ENCODE measurements around the gene TSR3.
A peak's percentile ranks its signal among the peaks of the same experiment; 100 is the strongest.
"Not testable (repeated sequence)": the region's sequence is repeated elsewhere in the genome, so short reads cannot be mapped to it uniquely, and the experiment has no call there.

TSR3 gene

GRCh38 chr16:1331712-1332617 lies 19.7 kb downstream of the TSR3 start:
- peak overlapping the region; percentile 9 for H3K4me3 ChIP-seq (ENCODE audit: low read length)
- TF ChIP-seq, protein P1, sequence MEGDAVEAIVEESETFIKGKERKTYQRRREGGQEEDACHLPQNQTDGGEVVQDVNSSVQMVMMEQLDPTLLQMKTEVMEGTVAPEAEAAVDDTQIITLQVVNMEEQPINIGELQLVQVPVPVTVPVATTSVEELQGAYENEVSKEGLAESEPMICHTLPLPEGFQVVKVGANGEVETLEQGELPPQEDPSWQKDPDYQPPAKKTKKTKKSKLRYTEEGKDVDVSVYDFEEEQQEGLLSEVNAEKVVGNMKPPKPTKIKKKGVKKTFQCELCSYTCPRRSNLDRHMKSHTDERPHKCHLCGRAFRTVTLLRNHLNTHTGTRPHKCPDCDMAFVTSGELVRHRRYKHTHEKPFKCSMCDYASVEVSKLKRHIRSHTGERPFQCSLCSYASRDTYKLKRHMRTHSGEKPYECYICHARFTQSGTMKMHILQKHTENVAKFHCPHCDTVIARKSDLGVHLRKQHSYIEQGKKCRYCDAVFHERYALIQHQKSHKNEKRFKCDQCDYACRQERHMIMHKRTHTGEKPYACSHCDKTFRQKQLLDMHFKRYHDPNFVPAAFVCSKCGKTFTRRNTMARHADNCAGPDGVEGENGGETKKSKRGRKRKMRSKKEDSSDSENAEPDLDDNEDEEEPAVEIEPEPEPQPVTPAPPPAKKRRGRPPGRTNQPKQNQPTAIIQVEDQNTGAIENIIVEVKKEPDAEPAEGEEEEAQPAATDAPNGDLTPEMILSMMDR (conservative IDR thresholded peaks at IDR 0.05; ENCODE audit: low read depth, low read length), result no peak
- DNase-seq (ENCODE audit: low read depth), result peak; percentile 54

GRCh38 chr16:1330931-1331711 lies 20.6 kb downstream of the TSR3 start:
- TF ChIP-seq, protein P1 (conservative IDR thresholded peaks at IDR 0.05; ENCODE audit: low read depth, low read length), result peak; percentile 2
- no peak for DNase-seq (ENCODE audit: low read depth)
- H3K4me3 ChIP-seq (ENCODE audit: low read length), result peak overlapping the region; percentile 9

DNA sequence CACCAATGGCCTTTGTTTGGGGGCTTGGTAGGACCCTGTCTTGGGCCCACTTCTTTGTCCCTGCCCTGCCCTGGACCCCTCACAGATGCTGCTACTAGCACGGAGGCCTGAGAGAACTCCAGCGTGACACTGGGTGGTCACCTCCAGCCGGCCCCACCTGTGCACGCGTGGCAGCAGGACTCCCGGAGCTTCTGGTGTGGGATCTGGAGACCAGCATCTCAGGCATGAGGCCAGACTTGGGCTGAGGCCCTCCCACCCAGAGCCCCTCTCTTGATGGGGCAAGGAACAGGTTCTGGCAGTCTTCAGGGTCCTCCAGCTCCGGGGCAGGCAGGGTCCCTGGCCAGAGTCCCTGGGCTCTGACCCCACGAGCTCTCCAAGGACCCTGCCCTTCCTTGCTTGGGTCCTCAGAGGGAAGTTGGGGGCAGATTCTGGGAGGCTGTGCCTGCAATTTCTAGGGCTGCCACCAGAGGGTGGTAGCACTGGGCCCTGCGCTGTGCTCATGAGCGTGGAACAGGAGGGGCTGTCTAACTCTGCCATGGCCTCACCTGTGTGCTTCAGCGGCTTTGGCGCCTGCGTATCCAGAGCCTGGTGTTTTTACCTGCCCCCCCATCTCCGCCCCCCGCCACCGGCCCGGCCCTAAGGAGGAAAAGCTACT lies 21.3 kb downstream of the TSR3 start:
- no peak for DNase-seq (ENCODE audit: low read depth)
- H3K4me3 ChIP-seq (ENCODE audit: low read length), result no peak overlapping the region
- TF ChIP-seq, protein P1 (conservative IDR thresholded peaks at IDR 0.05; ENCODE audit: low read depth, low read length), result peak; percentile 62

DNA sequence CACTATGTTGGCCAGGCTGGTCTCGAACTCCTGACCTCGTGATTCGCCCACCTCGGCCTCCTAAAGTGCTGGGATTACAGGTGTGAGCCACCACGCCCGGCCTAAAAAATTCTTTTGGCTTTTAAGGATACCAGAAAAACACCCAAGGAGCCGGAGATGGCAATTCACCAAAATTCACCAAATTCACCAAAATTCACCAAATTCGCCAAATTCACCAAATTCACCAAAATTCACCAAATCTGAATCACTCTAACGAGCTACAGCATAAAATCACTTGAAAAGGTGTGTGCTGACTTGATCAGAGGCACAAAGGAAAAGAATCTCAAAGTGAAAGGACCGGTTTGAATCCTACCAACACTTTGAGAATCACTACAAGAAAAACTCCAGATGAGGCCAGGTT lies 22.7 kb downstream of the TSR3 start:
- not testable (repeated sequence) for DNase-seq (ENCODE audit: low read depth); H3K4me3 ChIP-seq (ENCODE audit: low read length)

DNA sequence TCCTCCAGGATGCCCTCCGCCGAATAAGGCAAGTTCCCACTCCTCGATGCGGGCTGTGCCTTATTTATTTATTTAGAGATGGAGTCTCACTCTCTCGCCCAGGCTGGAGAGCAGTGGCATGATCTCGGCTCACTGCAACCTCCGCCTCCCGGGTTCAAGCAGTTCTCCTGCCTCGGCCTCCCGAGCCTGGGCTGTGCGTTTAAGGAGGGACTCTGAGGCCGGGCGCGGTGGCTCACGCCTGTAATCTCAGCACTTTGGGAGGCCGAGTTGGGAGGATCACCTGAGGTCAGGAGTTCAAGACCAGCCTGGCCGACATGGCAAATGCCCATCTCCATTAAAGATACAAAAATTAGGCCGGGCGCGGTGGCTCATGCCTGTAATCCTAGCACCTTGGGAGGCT lies 23.5 kb downstream of the TSR3 start:
- not testable (repeated sequence) for DNase-seq (ENCODE audit: low read depth); H3K4me3 ChIP-seq (ENCODE audit: low read length)

GRCh38 chr16:1327619-1327947 lies 24.1 kb downstream of the TSR3 start:
- H3K4me3 ChIP-seq (ENCODE audit: low read length), result no peak overlapping the region
- DNase-seq (ENCODE audit: low read depth), result no peak
- TF ChIP-seq, protein P1 (conservative IDR thresholded peaks at IDR 0.05; ENCODE audit: low read depth, low read length), result no peak

DNA sequence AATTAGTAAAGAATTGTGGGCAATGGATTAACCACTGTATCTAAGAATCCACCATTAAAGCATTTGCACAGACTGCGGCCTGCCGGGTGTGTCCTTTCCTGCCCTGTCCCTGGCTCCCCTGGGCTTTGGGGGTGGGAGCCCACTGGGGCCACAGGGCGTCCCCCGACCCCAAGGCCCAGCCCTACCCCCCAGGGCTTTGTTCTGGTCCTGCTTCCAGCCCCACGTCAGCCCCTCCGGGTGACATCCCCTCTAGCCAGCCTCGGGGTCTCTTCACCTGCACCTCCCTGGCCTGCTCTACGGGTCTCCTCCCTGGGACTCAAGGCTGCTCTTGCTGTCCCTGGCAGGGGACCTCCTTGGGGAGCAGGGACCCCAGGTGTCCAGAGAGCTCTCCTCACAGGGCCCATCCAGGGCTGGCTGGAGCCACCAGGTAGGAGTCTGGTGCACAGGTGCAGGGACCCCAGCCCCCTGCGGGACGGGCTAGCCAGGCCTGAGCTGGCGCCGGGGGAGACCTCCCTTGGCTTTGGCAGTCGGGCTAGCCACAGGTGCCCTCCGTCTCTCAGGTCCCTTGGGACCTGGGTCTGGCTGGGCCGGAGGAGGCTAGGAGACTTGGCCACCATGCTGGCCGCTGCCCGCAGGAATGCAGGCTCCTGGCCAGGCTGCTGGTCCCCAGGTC lies 24.6 kb downstream of the TSR3 start:
- no peak overlapping the region for H3K4me3 ChIP-seq (ENCODE audit: low read length)
- TF ChIP-seq, protein P1 (conservative IDR thresholded peaks at IDR 0.05; ENCODE audit: low read depth, low read length), result no peak
- DNase-seq (ENCODE audit: low read depth), result no peak

Measured in retinal pigment epithelial cell (primary cell).